GM23338 (cell line): ENCODE data around the gene INS. TPM values are rescaled to one million over a fixed set of nuclear protein-coding genes. Genes with fewer than 3 reads are reported as not detected.

ENCODE experiments used
- ATAC-seq: fragments of 200-7000 bp; cut with Tn5 transposase; 3 replicates; pipeline ENCODE4 v1.9.1; 2020
- DNase-seq: peaks from one replicate; pipeline ENCODE4 v3.0.0-alpha.2; 2015; ENCODE audit warnings: low spot score
- H2AFZ ChIP-seq: fragments of 200-600 bp; sonication (generic); 2 replicates; pipeline ENCODE4 v1.8.0; 2016; ENCODE audit warnings: antibody characterized with exemption, mild to moderate bottlenecking, moderate library complexity
- H3F3A ChIP-seq: fragments of 200-600 bp; sonication (generic); replicated peaks from 2 replicates; pipeline ENCODE4 v1.8.0; 2017; ENCODE audit warnings: antibody characterized with exemption, mixed run types, low read depth
- H3K27ac ChIP-seq: fragments of 200-600 bp; sonication (generic); 2 replicates; pipeline ENCODE4 v1.6.1; 2016; ENCODE audit warnings: low read depth
- H3K27me3 ChIP-seq: fragments of 200-600 bp; sonication (generic); 2 replicates; pipeline ENCODE4 v1.8.0; 2016; ENCODE audit warnings: mild to moderate bottlenecking, mixed run types, moderate library complexity; ENCODE audit not compliant: insufficient read depth
- H3K36me3 ChIP-seq: fragments of 200-600 bp; sonication (generic); 2 replicates; pipeline ENCODE4 v1.8.0; 2016; ENCODE audit warnings: mild to moderate bottlenecking; ENCODE audit not compliant: insufficient read depth
- H3K4me1 ChIP-seq: fragments of 200-600 bp; sonication (generic); 2 replicates; pipeline ENCODE4 v1.8.0; 2016; ENCODE audit warnings: mild to moderate bottlenecking, moderate library complexity; ENCODE audit not compliant: insufficient read depth
- H3K4me2 ChIP-seq: fragments of 200-600 bp; sonication (generic); 2 replicates; pipeline ENCODE4 v1.7.1; 2017; ENCODE audit warnings: mixed run types
- H3K4me3 ChIP-seq: fragments of 200-600 bp; sonication (generic); 2 replicates; pipeline ENCODE4 v1.6.1; 2016; ENCODE audit warnings: mixed run types
- H3K79me2 ChIP-seq: fragments of 200-600 bp; sonication (generic); replicated peaks from 2 replicates; pipeline ENCODE4 v1.8.0; 2017; ENCODE audit warnings: mild to moderate bottlenecking; ENCODE audit not compliant: insufficient read depth
- H3K9me2 ChIP-seq: fragments of 200-600 bp; sonication (generic); 2 replicates; pipeline ENCODE4 v1.8.0; 2017; ENCODE audit not compliant: insufficient read depth
- H4K20me1 ChIP-seq: fragments of 200-600 bp; sonication (generic); replicated peaks from 2 replicates; pipeline ENCODE4 v1.8.0; 2017; ENCODE audit warnings: mild to moderate bottlenecking; ENCODE audit not compliant: insufficient read depth
- H3K27ac Mint-ChIP-seq: 2 replicates; pipeline ENCODE4 v1.8.0; 2020; ENCODE audit warnings: inconsistent platforms, mild to moderate bottlenecking, moderate library complexity, mixed read lengths
- H3K27me3 Mint-ChIP-seq: 3 replicates; pipeline ENCODE4 v1.8.0; 2022; ENCODE audit warnings: low read depth, mild to moderate bottlenecking, moderate library complexity, mixed read lengths, inconsistent platforms; ENCODE audit not compliant: insufficient read depth, poor library complexity
- H3K36me3 Mint-ChIP-seq: 3 replicates; pipeline ENCODE4 v1.8.0; 2021; ENCODE audit warnings: low read depth, mild to moderate bottlenecking, inconsistent platforms, moderate library complexity, mixed read lengths
- H3K4me1 Mint-ChIP-seq: 3 replicates; pipeline ENCODE4 v1.8.0; 2020; ENCODE audit warnings: mild to moderate bottlenecking, inconsistent platforms, mixed read lengths
- H3K4me3 Mint-ChIP-seq: 3 replicates; pipeline ENCODE4 v1.8.0; 2021; ENCODE audit warnings: moderate library complexity, mild to moderate bottlenecking, inconsistent platforms, mixed read lengths
- H3K9me3 Mint-ChIP-seq: 3 replicates; pipeline ENCODE4 v1.8.0; 2020; ENCODE audit warnings: moderate library complexity, mild to moderate bottlenecking, inconsistent platforms, mixed read lengths
- EZH2 ChIP-seq: fragments of 200-600 bp; sonication (generic); IDR thresholded peaks from one replicate; pipeline ENCODE4 v1.8.0; 2017; ENCODE audit warnings: antibody characterized with exemption, mild to moderate bottlenecking, low read depth; ENCODE audit not compliant: unreplicated experiment
- EZH2phosphoT487 ChIP-seq: fragments of 200-600 bp; sonication (generic); IDR thresholded peaks from one replicate; pipeline ENCODE4 v1.8.1; 2018; ENCODE audit warnings: antibody characterized with exemption; ENCODE audit not compliant: unreplicated experiment
- JUNB ChIP-seq: IDR thresholded peaks from one replicate; pipeline ENCODE4 v1.6.1; 2016; ENCODE audit warnings: antibody characterized with exemption; ENCODE audit not compliant: unreplicated experiment
- NANOG ChIP-seq: IDR thresholded peaks from 2 replicates; pipeline ENCODE4 v1.6.1; 2016; ENCODE audit warnings: antibody characterized with exemption, borderline replicate concordance
- POLR2AphosphoS5 ChIP-seq: IDR thresholded peaks from 2 replicates; pipeline ENCODE4 v1.6.1; 2016; ENCODE audit warnings: antibody characterized with exemption, low read depth
- STAT1 ChIP-seq: IDR thresholded peaks from one replicate; pipeline ENCODE4 v1.6.1; 2016; ENCODE audit warnings: antibody characterized with exemption; ENCODE audit not compliant: unreplicated experiment
- ZNF114 ChIP-seq: fragments of 250-450 bp; sonication (Bioruptor Pico); IDR thresholded peaks from 2 replicates; pipeline ENCODE4 v1.5.0; 2020; ENCODE audit warnings: mild to moderate bottlenecking, moderate library complexity
- ZNF331 ChIP-seq: fragments of 250-450 bp; sonication (Bioruptor Pico); IDR thresholded peaks from 2 replicates; pipeline ENCODE4 v1.5.0; 2020; ENCODE audit warnings: low read depth, mild to moderate bottlenecking, moderate library complexity
- polyA plus RNA-seq: library from polyadenylated mRNA; unstranded; fragments of >200 nt; fragmentation: Nextera tagmentation; extraction: Ambion mirVana; gene quantifications from 2 replicates; pipeline ENCODE4 v1.2.1, GENCODE V29; 2016
- total RNA-seq: library from RNA; depleted of rRNA; stranded (reverse); fragments of >200 nt; shearing (Covaris generic); gene quantifications from 2 replicates; pipeline ENCODE4 v1.2.3, GENCODE V29; 2014
- TF ChIP-seq, protein P1 (sequence below), 2 experiments: fragments of 200-600 bp in 1 of 2; sonication (generic) in 1 of 2; conservative IDR thresholded peaks; 2 replicates each; pipeline versions ENCODE4 v1.5.1 to v1.6.1; 2016 to 2017; ENCODE audit warnings: antibody characterized with exemption in 2 of 2, low read depth in 2 of 2, mild to moderate bottlenecking in 2 of 2, moderate library complexity in 1 of 2
- TF ChIP-seq, protein P2 (sequence below): IDR thresholded peaks from one replicate; pipeline ENCODE4 v1.6.1; 2018; ENCODE audit warnings: antibody characterized with exemption; ENCODE audit not compliant: unreplicated experiment
- TF ChIP-seq, protein P3 (sequence below): IDR thresholded peaks from 2 replicates; pipeline ENCODE4 v1.6.1; 2016; ENCODE audit warnings: antibody characterized with exemption

The INS gene
- total and polyA plus RNA-seq, 2 experiments from 2014 or later, result not detected

DNA sequence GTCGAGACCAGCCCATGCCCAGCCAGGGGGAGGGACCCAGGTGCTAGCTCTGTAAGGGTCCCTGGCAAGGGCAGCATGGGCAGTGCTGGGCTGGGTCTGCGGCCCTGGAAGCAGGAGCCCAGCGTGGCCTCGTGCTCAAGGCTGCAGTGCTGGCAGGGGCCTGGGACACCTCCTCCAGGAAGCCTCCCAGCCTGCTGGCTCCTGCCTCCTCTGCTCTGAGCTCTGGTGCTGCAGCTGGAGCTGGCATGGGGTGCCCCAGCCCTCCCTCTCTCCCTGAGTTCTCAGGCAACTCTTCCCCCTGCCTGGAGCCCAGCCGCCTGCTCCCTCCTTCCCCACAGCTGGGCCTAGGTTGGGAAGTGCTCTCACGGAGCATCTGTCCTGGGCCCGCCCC is 6.8 kb downstream of the INS start (continued):
- TF ChIP-seq, protein P1, sequence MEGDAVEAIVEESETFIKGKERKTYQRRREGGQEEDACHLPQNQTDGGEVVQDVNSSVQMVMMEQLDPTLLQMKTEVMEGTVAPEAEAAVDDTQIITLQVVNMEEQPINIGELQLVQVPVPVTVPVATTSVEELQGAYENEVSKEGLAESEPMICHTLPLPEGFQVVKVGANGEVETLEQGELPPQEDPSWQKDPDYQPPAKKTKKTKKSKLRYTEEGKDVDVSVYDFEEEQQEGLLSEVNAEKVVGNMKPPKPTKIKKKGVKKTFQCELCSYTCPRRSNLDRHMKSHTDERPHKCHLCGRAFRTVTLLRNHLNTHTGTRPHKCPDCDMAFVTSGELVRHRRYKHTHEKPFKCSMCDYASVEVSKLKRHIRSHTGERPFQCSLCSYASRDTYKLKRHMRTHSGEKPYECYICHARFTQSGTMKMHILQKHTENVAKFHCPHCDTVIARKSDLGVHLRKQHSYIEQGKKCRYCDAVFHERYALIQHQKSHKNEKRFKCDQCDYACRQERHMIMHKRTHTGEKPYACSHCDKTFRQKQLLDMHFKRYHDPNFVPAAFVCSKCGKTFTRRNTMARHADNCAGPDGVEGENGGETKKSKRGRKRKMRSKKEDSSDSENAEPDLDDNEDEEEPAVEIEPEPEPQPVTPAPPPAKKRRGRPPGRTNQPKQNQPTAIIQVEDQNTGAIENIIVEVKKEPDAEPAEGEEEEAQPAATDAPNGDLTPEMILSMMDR (conservative IDR thresholded peaks at IDR 0.05; ENCODE audit: low read depth in 2 of 2), result no peak
- TF ChIP-seq JUNB, result no peak

DNA sequence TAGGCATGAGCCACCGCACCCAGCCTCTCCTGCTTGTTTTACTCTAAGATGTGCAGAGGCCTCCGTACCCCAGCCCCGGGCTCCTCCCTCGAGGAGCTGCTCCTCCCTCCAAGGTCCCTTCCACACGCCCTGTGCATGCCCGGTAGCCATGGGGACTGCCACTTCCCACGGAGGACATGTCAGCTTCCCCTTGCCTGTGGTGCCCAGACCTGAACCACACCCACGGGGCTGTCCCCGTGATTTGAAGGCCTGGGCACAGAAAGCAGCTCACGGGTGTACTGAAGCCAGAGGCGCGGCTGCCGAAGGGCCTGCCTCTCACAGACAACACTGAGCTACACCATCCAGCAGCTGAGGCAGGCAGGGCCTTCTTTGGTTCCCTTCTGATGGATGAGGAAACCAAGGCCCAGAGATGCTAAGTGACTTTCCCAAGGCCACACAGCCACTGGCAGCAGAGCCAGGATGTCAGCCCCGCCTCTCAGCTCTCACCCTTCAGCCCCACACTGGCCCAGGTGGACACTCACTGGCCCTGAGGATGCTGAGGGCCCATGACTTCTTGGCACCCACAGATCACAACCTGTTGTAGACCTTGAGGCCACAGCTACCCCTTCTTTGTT is 7.3 kb downstream of the INS start:
- H3K36me3 Mint-ChIP-seq, result no peaks in the 10 kb centered on the region
- TF ChIP-seq, protein P2, sequence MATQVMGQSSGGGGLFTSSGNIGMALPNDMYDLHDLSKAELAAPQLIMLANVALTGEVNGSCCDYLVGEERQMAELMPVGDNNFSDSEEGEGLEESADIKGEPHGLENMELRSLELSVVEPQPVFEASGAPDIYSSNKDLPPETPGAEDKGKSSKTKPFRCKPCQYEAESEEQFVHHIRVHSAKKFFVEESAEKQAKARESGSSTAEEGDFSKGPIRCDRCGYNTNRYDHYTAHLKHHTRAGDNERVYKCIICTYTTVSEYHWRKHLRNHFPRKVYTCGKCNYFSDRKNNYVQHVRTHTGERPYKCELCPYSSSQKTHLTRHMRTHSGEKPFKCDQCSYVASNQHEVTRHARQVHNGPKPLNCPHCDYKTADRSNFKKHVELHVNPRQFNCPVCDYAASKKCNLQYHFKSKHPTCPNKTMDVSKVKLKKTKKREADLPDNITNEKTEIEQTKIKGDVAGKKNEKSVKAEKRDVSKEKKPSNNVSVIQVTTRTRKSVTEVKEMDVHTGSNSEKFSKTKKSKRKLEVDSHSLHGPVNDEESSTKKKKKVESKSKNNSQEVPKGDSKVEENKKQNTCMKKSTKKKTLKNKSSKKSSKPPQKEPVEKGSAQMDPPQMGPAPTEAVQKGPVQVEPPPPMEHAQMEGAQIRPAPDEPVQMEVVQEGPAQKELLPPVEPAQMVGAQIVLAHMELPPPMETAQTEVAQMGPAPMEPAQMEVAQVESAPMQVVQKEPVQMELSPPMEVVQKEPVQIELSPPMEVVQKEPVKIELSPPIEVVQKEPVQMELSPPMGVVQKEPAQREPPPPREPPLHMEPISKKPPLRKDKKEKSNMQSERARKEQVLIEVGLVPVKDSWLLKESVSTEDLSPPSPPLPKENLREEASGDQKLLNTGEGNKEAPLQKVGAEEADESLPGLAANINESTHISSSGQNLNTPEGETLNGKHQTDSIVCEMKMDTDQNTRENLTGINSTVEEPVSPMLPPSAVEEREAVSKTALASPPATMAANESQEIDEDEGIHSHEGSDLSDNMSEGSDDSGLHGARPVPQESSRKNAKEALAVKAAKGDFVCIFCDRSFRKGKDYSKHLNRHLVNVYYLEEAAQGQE, result no peak
- TF ChIP-seq POLR2AphosphoS5 (no peak), EZH2phosphoT487 (no peak), STAT1 (no peak), JUNB (no peak), NANOG (no peak), ZNF331 (CRISPR knock-in tag) (no peak), ZNF114 (CRISPR knock-in tag) (no peak), EZH2 (no peak)
- TF ChIP-seq, protein P1 (conservative IDR thresholded peaks at IDR 0.05; ENCODE audit: low read depth in 2 of 2), result no peak
- TF ChIP-seq, protein P3, sequence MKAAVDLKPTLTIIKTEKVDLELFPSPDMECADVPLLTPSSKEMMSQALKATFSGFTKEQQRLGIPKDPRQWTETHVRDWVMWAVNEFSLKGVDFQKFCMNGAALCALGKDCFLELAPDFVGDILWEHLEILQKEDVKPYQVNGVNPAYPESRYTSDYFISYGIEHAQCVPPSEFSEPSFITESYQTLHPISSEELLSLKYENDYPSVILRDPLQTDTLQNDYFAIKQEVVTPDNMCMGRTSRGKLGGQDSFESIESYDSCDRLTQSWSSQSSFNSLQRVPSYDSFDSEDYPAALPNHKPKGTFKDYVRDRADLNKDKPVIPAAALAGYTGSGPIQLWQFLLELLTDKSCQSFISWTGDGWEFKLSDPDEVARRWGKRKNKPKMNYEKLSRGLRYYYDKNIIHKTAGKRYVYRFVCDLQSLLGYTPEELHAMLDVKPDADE, result no peak

More for the DNA sequence above, 7.3 kb downstream of the INS start:
- Histone ChIP-seq H3K79me2 (no peaks in the 10 kb centered on the region), H3K9me2 (no peaks in the 10 kb centered on the region), H4K20me1 (no peaks in the 10 kb centered on the region), H3K4me2 (no peak overlapping the region), H3F3A (no peaks in the 10 kb centered on the region), H2AFZ (no peak overlapping the region), H3K4me3 (no peak overlapping the region), H3K27me3 (0 out of 2 replicates have a peak, but pooled peaks cover 4% of the 10 kb centered on the region), H3K4me1 (no peaks in the 10 kb centered on the region; the same call in 1 of the 2 replicates), H3K36me3 (no peaks in the 10 kb centered on the region), H3K27ac (no peak overlapping the region)
- Mint-ChIP-seq H3K27me3 (peaks cover 11% of the 10 kb centered on the region), H3K4me1 (peaks cover 7% of the 10 kb centered on the region; the same call in 2 of the 3 replicates), H3K9me3 (no peaks in the 10 kb centered on the region), H3K4me3 (no peak overlapping the region), H3K27ac (no peak overlapping the region)
- ATAC-seq, result no peak
- DNase-seq, result no peak
